ENCODE measurements around the gene RBPJL.

DNA sequence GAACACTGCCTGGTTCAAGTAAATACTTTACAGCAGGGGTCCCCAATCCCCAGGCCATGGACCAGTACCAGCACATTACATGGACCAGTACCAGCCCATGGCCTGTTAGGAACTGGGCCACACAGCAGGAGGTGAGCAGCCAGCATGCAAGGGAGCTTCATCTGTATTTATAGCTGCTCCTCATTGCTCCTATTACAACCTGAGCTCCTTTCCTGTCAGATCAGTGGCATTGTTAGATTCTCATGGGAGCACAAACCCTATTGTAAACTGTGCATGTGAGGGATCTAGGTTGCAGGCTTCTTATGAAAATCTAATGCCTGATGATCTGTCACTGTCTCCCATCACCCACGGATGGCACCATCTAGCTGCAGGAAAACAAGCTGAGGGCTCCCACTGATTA, 12.0 kb upstream of the RBPJL start:
- TF ChIP-seq, protein P1, sequence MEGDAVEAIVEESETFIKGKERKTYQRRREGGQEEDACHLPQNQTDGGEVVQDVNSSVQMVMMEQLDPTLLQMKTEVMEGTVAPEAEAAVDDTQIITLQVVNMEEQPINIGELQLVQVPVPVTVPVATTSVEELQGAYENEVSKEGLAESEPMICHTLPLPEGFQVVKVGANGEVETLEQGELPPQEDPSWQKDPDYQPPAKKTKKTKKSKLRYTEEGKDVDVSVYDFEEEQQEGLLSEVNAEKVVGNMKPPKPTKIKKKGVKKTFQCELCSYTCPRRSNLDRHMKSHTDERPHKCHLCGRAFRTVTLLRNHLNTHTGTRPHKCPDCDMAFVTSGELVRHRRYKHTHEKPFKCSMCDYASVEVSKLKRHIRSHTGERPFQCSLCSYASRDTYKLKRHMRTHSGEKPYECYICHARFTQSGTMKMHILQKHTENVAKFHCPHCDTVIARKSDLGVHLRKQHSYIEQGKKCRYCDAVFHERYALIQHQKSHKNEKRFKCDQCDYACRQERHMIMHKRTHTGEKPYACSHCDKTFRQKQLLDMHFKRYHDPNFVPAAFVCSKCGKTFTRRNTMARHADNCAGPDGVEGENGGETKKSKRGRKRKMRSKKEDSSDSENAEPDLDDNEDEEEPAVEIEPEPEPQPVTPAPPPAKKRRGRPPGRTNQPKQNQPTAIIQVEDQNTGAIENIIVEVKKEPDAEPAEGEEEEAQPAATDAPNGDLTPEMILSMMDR (conservative IDR thresholded peaks at IDR 0.05; ENCODE audit: low read length), result no peak
- no peak for TF ChIP-seq EZH2phosphoT487 (IDR thresholded peaks at IDR 0.05; ENCODE audit: borderline replicate concordance, low read depth, low read length)

Data from OCI-LY7 (cell line).